Measurements from ENCODE around the gene NKX2-2. TPM values are rescaled to one million over a fixed set of nuclear protein-coding genes. Genes with fewer than 3 reads are reported as not detected.
A peak's percentile ranks its signal among the peaks of the same experiment; 100 is the strongest.
"Not testable (repeated sequence)": the region's sequence is repeated elsewhere in the genome, so short reads cannot be mapped to it uniquely, and the experiment has no call there.

The NKX2-2 gene
- total RNA-seq, 1 donor from 2014 or later = not detected

GRCh38 chr20:21498195-21498594 is 15.7 kb downstream of the NKX2-2 start:
- FAIRE-seq = no peak
- no peak for DNase-seq (ENCODE audit: low read depth)
- no peaks in the 10 kb centered on the region for H3K27me3 ChIP-seq (ENCODE audit: control insufficient read depth, insufficient read depth, low read length)
- no peak overlapping the region for H3K4me3 ChIP-seq (ENCODE audit: low read depth, low read length)
- H3K36me3 ChIP-seq (ENCODE audit: control insufficient read depth, insufficient read depth, low read length) = no peaks in the 10 kb centered on the region
- TF ChIP-seq CTCF (IDR thresholded peaks at IDR 0.05; ENCODE audit: insufficient read depth, low read length, severe bottlenecking) = no peak

GRCh38 chr20:21496452-21496851 is 17.4 kb downstream of the NKX2-2 start:
- H3K36me3 ChIP-seq (ENCODE audit: control insufficient read depth, insufficient read depth, low read length) = no peaks in the 10 kb centered on the region
- DNase-seq (ENCODE audit: low read depth) (peak; percentile 88), FAIRE-seq (no peak)
- peaks cover 2% of the 10 kb centered on the region for H3K27me3 ChIP-seq (ENCODE audit: control insufficient read depth, insufficient read depth, low read length)
- no peak for TF ChIP-seq CTCF (IDR thresholded peaks at IDR 0.05; ENCODE audit: insufficient read depth, low read length, severe bottlenecking)
- no peak overlapping the region for H3K4me3 ChIP-seq (ENCODE audit: low read depth, low read length)

GRCh38 chr20:21493049-21493448 is 20.8 kb downstream of the NKX2-2 start:
- no peak for DNase-seq (ENCODE audit: low read depth)
- FAIRE-seq = no peak
- no peak overlapping the region for H3K4me3 ChIP-seq (ENCODE audit: low read depth, low read length)
- no peak for TF ChIP-seq CTCF (IDR thresholded peaks at IDR 0.05; ENCODE audit: insufficient read depth, low read length, severe bottlenecking)
- peaks cover 2% of the 10 kb centered on the region for H3K27me3 ChIP-seq (ENCODE audit: control insufficient read depth, insufficient read depth, low read length)
- H3K36me3 ChIP-seq (ENCODE audit: control insufficient read depth, insufficient read depth, low read length) = no peaks in the 10 kb centered on the region

- no peak for FAIRE-seq
- Histone ChIP-seq H3K27me3 (ENCODE audit: control insufficient read depth, insufficient read depth, low read length) (peaks cover 2% of the 10 kb centered on the region), H3K4me3 (ENCODE audit: low read depth, low read length) (no peak overlapping the region)
These were observed 23.8 kb downstream of the NKX2-2 start for GRCh38 chr20:21490105-21490504.

GRCh38 chr20:21480144-21480543 is 33.7 kb downstream of the NKX2-2 start:
- not testable (repeated sequence) for H3K4me3 ChIP-seq (ENCODE audit: low read depth, low read length); FAIRE-seq; H3K27me3 ChIP-seq (ENCODE audit: control insufficient read depth, insufficient read depth, low read length); DNase-seq (ENCODE audit: low read depth); H3K36me3 ChIP-seq (ENCODE audit: control insufficient read depth, insufficient read depth, low read length)

More at GRCh38 chr20:21490105-21490504, 23.8 kb downstream of the NKX2-2 start:
- no peaks in the 10 kb centered on the region for H3K36me3 ChIP-seq (ENCODE audit: control insufficient read depth, insufficient read depth, low read length)
- no peak for DNase-seq (ENCODE audit: low read depth)
- no peak for TF ChIP-seq CTCF (IDR thresholded peaks at IDR 0.05; ENCODE audit: insufficient read depth, low read length, severe bottlenecking)

GRCh38 chr20:21465799-21466198 is 48.1 kb downstream of the NKX2-2 start:
- Histone ChIP-seq H3K4me3 (ENCODE audit: low read depth, low read length) (no peak overlapping the region), H3K27me3 (ENCODE audit: control insufficient read depth, insufficient read depth, low read length) (no peaks in the 10 kb centered on the region), H3K36me3 (ENCODE audit: control insufficient read depth, insufficient read depth, low read length) (no peaks in the 10 kb centered on the region)
- no peak for DNase-seq (ENCODE audit: low read depth)
- no peak for TF ChIP-seq CTCF (IDR thresholded peaks at IDR 0.05; ENCODE audit: insufficient read depth, low read length, severe bottlenecking)
- FAIRE-seq = no peak
